HG03571 (cell line): ENCODE results near the gene MXI1.
"Not testable (repeated sequence)": the region's sequence is repeated elsewhere in the genome, so short reads cannot be mapped to it uniquely, and the experiment has no call there.

ENCODE experiments used
- ATAC-seq: cut with Tn5 transposase; IDR thresholded peaks from one replicate; pipeline ENCODE4 v1.9.1; 2021; ENCODE audit not compliant: unreplicated experiment

The MXI1 gene

GRCh38 chr10:110311357-110311949 lies 104.0 kb downstream of the MXI1 start:
- ATAC-seq: peak; percentile 65

GRCh38 chr10:110312206-110312605 lies 104.8 kb downstream of the MXI1 start:
- no peak for ATAC-seq

GRCh38 chr10:110313674-110314073 lies 106.3 kb downstream of the MXI1 start:
- ATAC-seq: no peak

GRCh38 chr10:110317866-110318850 lies 110.8 kb downstream of the MXI1 start:
- no peak for ATAC-seq

- ATAC-seq: no peak
Measured at GRCh38 chr10:110321869-110322620, 114.6 kb downstream of the MXI1 start.

GRCh38 chr10:110323503-110323902 lies 116.1 kb downstream of the MXI1 start:
- no peak for ATAC-seq

GRCh38 chr10:110324201-110324804 lies 116.9 kb downstream of the MXI1 start:
- ATAC-seq: peak; percentile 47

GRCh38 chr10:110324805-110325280 lies 117.4 kb downstream of the MXI1 start:
- ATAC-seq: peak; percentile 51

GRCh38 chr10:110326351-110327032 lies 119.1 kb downstream of the MXI1 start:
- no peak for ATAC-seq

GRCh38 chr10:110327262-110327914 lies 120.0 kb downstream of the MXI1 start:
- ATAC-seq: no peak

GRCh38 chr10:110330675-110331074 lies 123.3 kb downstream of the MXI1 start:
- no peak for ATAC-seq

- not testable (repeated sequence) for ATAC-seq
Measured at GRCh38 chr10:110331226-110331795, 123.9 kb downstream of the MXI1 start.

- no peak for ATAC-seq
Measured at GRCh38 chr10:110334061-110334656, 126.8 kb downstream of the MXI1 start.

GRCh38 chr10:110335314-110336064 lies 128.1 kb downstream of the MXI1 start:
- no peak for ATAC-seq

- no peak for ATAC-seq
Measured at GRCh38 chr10:110336111-110336721, 128.8 kb downstream of the MXI1 start.
